ENCODE measurements around the gene RAB33A.
"Not testable (repeated sequence)": the region's sequence is repeated elsewhere in the genome, so short reads cannot be mapped to it uniquely, and the experiment has no call there.

The RAB33A gene

DNA sequence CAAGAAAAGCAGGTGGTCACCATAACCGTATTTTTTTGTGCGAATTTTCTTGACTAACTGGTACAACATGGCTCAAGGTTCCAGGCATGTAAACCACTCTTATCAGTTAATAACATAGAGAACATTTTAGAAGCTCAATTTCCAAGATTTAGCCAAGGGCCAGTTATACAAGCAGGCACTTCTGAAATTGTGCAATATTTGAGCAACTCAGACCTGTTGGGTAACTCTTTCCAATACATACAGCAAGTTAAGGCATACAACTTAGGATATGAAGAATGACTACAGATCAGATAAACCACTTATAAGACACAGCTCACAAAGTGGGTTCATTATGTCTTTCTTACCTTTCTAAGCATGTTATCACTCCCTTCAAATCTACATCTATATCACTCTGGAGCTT lies 53.0 kb downstream of the RAB33A start:
- TF ChIP-seq, protein P1, sequence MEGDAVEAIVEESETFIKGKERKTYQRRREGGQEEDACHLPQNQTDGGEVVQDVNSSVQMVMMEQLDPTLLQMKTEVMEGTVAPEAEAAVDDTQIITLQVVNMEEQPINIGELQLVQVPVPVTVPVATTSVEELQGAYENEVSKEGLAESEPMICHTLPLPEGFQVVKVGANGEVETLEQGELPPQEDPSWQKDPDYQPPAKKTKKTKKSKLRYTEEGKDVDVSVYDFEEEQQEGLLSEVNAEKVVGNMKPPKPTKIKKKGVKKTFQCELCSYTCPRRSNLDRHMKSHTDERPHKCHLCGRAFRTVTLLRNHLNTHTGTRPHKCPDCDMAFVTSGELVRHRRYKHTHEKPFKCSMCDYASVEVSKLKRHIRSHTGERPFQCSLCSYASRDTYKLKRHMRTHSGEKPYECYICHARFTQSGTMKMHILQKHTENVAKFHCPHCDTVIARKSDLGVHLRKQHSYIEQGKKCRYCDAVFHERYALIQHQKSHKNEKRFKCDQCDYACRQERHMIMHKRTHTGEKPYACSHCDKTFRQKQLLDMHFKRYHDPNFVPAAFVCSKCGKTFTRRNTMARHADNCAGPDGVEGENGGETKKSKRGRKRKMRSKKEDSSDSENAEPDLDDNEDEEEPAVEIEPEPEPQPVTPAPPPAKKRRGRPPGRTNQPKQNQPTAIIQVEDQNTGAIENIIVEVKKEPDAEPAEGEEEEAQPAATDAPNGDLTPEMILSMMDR (IDR thresholded peaks at IDR 0.05; ENCODE audit: insufficient read depth, low read depth, low read length, missing control alignments) = no peak
- no peak overlapping the region for H3K4me3 ChIP-seq (ENCODE audit: low read length)
- DNase-seq (ENCODE audit: low read depth) = peak; percentile 71

DNA sequence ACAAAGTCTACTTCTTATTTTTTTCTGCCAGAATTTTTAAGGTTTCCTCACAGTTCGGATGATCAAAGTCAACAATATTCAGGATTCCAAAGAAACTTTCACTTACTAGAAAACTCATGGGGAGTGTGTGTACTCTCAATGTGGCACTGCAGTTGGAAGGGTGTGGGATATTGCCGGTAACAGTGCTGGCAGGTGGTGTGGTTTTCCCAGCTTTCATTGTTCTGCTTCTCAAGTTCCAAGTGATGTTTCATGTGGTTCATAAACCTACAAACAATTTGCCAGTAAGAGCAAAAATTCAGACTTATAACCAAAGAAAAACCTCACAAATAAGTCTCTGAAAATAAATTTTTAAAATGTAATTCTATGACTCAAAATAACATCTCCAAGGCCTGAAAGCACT lies 57.1 kb downstream of the RAB33A start:
- no peak for DNase-seq (ENCODE audit: low read depth)

DNA sequence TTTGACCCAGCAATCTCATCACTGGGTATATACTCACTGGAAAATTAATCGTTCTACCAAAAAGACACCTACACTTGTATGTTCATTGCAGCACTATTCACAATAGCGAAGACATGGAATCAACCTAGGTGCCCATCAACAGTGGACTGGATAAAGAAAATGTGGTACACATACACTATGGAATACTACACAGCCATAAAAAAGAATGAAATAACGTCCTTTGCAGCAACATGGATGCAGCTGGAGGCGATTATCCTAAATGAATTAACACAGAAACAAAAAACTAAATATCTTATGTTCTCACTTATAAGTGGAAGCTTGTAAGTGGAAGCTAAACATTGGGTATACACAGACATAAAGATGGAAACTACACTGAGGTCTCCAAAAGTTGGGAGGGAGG lies 59.4 kb downstream of the RAB33A start:
- not testable (repeated sequence) for DNase-seq (ENCODE audit: low read depth); H3K4me3 ChIP-seq (ENCODE audit: low read length)

More for the DNA sequence above, 57.1 kb downstream of the RAB33A start:
- H3K4me3 ChIP-seq (ENCODE audit: low read length) = no peak overlapping the region
- TF ChIP-seq, protein P1 (IDR thresholded peaks at IDR 0.05; ENCODE audit: insufficient read depth, low read depth, low read length, missing control alignments) = no peak
